ENCODE measurements around the gene TRIML2. TPM values are rescaled to one million over a fixed set of nuclear protein-coding genes. Genes with fewer than 3 reads are reported as not detected.

Gene TRIML2, protein sequence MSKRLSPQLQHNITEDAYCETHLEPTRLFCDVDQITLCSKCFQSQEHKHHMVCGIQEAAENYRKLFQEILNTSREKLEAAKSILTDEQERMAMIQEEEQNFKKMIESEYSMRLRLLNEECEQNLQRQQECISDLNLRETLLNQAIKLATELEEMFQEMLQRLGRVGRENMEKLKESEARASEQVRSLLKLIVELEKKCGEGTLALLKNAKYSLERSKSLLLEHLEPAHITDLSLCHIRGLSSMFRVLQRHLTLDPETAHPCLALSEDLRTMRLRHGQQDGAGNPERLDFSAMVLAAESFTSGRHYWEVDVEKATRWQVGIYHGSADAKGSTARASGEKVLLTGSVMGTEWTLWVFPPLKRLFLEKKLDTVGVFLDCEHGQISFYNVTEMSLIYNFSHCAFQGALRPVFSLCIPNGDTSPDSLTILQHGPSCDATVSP
- polyA plus RNA-seq (2012; ENCODE audit: insufficient read depth, insufficient read length, low read depth), result not detected

- Histone ChIP-seq H3K9me3 (no peaks in the 10 kb centered on the region; the same call in 1 of the 2 replicates), H3K27me3 (no peaks in the 10 kb centered on the region), H3K4me3 (ENCODE audit: low read depth, low read length) (no peak within 1 kb of the TSS), H3K4me1 (no peaks in the 10 kb centered on the region), H3K36me3 (no peaks in the 10 kb centered on the region)
- no peak for DNase-seq
- TF ChIP-seq CTCF (IDR thresholded peaks at IDR 0.05; ENCODE audit: low read depth, low read length), result no peak
Measured at GRCh38 chr4:188109157-188109755, at the start of gene TRIML2. TRIML2 (minus strand) TSS chr4:188109603; CDS start chr4:188105368, 4,235 bp downstream.

GRCh38 chr4:188158336-188158735 is 48.9 kb upstream of the TRIML2 start:
- Histone ChIP-seq H3K36me3 (no peaks in the 10 kb centered on the region), H3K4me1 (no peaks in the 10 kb centered on the region), H3K4me3 (ENCODE audit: low read depth, low read length) (no peak overlapping the region), H3K27me3 (no peaks in the 10 kb centered on the region), H3K9me3 (no peaks in the 10 kb centered on the region)
- TF ChIP-seq CTCF (IDR thresholded peaks at IDR 0.05; ENCODE audit: low read depth, low read length), result no peak
- DNase-seq, result no peak

DNA sequence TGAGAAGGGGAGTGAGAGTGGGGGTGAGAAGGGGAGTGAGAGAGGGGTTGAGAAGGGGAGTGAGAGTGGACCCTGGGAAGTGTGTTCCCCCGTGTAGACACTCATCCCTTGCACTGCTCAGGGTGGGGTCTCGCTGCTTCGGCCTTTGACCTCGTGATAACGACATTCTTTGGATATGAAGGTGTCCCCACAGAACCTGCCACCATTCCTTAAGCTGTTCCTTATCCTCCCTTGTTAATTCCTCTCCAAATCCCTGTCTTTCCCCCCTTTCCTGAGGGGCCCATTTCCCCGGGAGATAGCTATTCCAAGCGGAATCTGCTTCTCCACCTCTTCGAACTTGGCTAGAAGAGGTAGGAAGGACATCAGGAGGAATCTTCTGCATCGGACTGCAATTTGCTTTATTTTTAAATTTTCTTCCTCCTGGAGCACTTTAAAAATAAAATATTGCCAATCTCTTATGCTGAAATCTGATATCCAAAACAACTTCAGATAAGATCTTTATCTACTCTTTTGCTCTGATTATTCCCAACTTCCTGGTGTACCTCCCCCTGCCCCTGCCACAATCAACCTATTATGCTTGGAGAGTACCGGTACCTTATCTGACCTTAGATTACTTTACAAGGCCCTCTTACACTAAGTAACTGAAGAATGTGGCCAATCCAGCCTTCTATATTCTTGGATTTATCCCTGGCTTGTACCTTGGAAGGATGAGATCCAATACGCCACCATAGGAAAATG is 45.4 kb upstream of the TRIML2 start:
- Histone ChIP-seq H3K4me3 (ENCODE audit: low read depth, low read length) (no peak overlapping the region), H3K27me3 (no peaks in the 10 kb centered on the region), H3K4me1 (no peaks in the 10 kb centered on the region), H3K36me3 (no peaks in the 10 kb centered on the region), H3K9me3 (no peaks in the 10 kb centered on the region)
- no peak for TF ChIP-seq CTCF (IDR thresholded peaks at IDR 0.05; ENCODE audit: low read depth, low read length)
- DNase-seq, result no peak

- Histone ChIP-seq H3K4me3 (ENCODE audit: low read depth, low read length) (no peak overlapping the region), H3K9me3 (no peaks in the 10 kb centered on the region; the same call in 1 of the 2 replicates), H3K4me1 (no peaks in the 10 kb centered on the region), H3K36me3 (no peaks in the 10 kb centered on the region), H3K27me3 (no peaks in the 10 kb centered on the region)
- no peak for DNase-seq
- no peak for TF ChIP-seq CTCF (IDR thresholded peaks at IDR 0.05; ENCODE audit: low read depth, low read length)
Measured at GRCh38 chr4:188147776-188148175, 38.4 kb upstream of the TRIML2 start.

DNA sequence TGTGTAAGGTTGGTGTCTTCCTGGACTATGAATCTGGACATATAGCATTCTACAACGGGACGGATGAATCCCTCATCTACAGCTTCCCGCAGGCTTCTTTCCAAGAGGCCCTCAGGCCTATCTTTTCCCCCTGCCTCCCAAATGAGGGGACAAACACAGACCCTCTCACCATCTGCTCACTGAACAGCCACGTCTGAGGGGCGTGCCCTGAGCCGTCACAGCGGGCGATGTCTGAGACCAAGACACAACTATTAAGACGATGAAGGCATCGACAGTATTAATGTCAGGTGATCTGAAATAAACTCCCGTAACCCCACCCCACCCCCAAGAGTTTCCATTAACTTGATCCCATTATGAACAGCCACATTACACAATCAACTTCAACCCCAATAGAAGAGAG is 37.8 kb upstream of the TRIML2 start:
- DNase-seq, result no peak
- Histone ChIP-seq H3K4me3 (ENCODE audit: low read depth, low read length) (no peak overlapping the region), H3K36me3 (no peaks in the 10 kb centered on the region)

More for the DNA sequence above, 37.8 kb upstream of the TRIML2 start:
- Histone ChIP-seq H3K27me3 (no peaks in the 10 kb centered on the region), H3K9me3 (no peaks in the 10 kb centered on the region; the same call in 1 of the 2 replicates), H3K4me1 (no peaks in the 10 kb centered on the region)
- no peak for TF ChIP-seq CTCF (IDR thresholded peaks at IDR 0.05; ENCODE audit: low read depth, low read length)
